ENCODE results near the gene LPP.

Gene LPP

DNA sequence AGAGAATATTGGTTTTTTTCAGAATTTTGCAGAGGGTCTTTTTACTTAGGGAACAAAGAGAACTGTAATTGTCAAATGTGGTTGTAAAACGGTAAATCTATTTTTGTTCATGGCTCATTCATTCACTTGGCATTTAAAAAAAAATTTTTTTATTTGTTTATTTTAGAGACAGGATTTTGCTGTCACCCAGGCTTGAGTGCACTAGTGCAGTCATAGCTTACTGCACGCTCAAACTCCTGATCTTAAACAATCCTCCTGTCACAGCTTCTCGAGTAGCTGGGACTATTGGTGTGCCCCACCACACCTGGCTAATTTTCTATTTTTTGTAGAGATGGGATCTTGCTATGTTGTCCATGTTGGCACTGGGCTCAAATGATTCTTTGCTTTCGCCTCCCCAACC, 301.8 kb downstream of the LPP start:
- no peaks in the 10 kb centered on the region for H3K4me1 Mint-ChIP-seq (ENCODE audit: low read depth)
- no peaks in the 10 kb centered on the region for H3K27me3 Mint-ChIP-seq
- H3K9me3 Mint-ChIP-seq: no peaks in the 10 kb centered on the region
- no peaks in the 10 kb centered on the region for H3K36me3 Mint-ChIP-seq (ENCODE audit: low read depth)
- H3K4me3 Mint-ChIP-seq: no peak overlapping the region
- no peak overlapping the region for H3K27ac Mint-ChIP-seq
- no peak for DNase-seq

GRCh38 chr3:188458756-188459155, 304.8 kb downstream of the LPP start:
- Mint-ChIP-seq H3K4me1 (ENCODE audit: low read depth) (no peaks in the 10 kb centered on the region), H3K4me3 (no peak overlapping the region), H3K36me3 (ENCODE audit: low read depth) (no peaks in the 10 kb centered on the region), H3K27me3 (no peaks in the 10 kb centered on the region), H3K27ac (no peak overlapping the region), H3K9me3 (no peaks in the 10 kb centered on the region)
- no peak for DNase-seq

GRCh38 chr3:188465311-188465710, 311.4 kb downstream of the LPP start:
- Mint-ChIP-seq H3K4me1 (ENCODE audit: low read depth) (no peaks in the 10 kb centered on the region), H3K27me3 (no peaks in the 10 kb centered on the region), H3K27ac (no peak overlapping the region), H3K4me3 (no peak overlapping the region), H3K36me3 (ENCODE audit: low read depth) (peaks cover 14% of the 10 kb centered on the region), H3K9me3 (peaks cover 6% of the 10 kb centered on the region)
- DNase-seq: no peak

GRCh38 chr3:188468196-188468595, 314.2 kb downstream of the LPP start:
- Mint-ChIP-seq H3K36me3 (ENCODE audit: low read depth) (peaks cover 14% of the 10 kb centered on the region), H3K27ac (no peak overlapping the region), H3K4me1 (ENCODE audit: low read depth) (no peaks in the 10 kb centered on the region), H3K27me3 (no peaks in the 10 kb centered on the region), H3K4me3 (no peak overlapping the region), H3K9me3 (peaks cover 6% of the 10 kb centered on the region)
- no peak for DNase-seq

DNA sequence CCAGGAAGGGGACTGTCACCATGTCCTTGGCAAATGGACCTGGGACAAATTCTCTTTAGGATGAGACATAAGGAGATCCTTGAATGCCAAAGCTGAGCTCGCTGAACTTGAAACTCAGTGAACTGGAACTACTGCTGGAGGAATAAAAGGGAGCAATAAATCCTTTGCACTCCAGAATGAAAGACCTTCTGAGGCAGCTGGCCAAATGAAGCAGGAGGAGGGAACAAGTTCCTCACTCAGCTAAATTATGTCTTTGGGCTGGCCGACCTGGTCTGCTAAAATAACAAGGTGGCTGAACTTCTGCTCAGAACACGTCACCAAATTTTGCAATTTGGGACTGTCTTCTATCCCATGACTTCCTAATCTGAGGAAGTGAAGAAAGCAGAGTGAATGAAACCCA, 314.7 kb downstream of the LPP start:
- no peak overlapping the region for H3K4me3 Mint-ChIP-seq
- no peak for DNase-seq
- no peaks in the 10 kb centered on the region for H3K27me3 Mint-ChIP-seq
- no peak overlapping the region for H3K27ac Mint-ChIP-seq
- H3K9me3 Mint-ChIP-seq: peaks cover 9% of the 10 kb centered on the region
- no peaks in the 10 kb centered on the region for H3K4me1 Mint-ChIP-seq (ENCODE audit: low read depth)
- H3K36me3 Mint-ChIP-seq (ENCODE audit: low read depth): peaks cover 14% of the 10 kb centered on the region

GRCh38 chr3:188469228-188469885, 315.4 kb downstream of the LPP start:
- peaks cover 14% of the 10 kb centered on the region for H3K36me3 Mint-ChIP-seq (ENCODE audit: low read depth)
- no peaks in the 10 kb centered on the region for H3K4me1 Mint-ChIP-seq (ENCODE audit: low read depth)
- no peak overlapping the region for H3K27ac Mint-ChIP-seq
- H3K4me3 Mint-ChIP-seq: no peak overlapping the region
- peaks cover 9% of the 10 kb centered on the region for H3K9me3 Mint-ChIP-seq
- no peaks in the 10 kb centered on the region for H3K27me3 Mint-ChIP-seq
- DNase-seq: no peak

DNA sequence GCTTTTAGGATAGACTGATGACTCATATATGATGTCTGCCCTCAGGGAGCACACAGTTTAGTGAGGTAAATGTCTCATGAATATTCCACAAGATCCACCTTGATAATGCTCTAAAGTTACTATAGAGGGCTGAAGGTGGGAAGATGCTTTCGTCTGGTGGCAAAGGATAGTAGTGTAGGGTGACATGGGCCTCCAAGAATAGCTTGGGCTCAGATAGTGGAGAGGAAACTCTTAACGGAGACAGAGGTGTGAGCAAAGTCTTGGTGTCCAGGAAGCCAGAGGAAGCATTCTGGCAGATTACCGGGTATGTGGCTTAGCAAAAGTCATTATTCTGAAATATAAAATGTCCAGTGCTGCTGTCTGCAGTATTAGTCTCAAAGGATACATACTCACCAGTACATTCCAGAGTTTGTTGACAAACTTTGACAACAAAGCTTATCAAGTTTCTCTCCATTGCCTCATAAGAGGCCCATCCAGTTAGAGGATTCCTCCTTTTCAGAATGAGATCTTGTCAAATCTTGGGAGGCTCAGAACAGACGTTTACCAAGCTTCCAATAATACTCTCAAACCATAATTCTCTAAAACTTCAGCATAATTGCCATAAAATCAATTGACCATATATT, 316.7 kb downstream of the LPP start:
- Mint-ChIP-seq H3K4me1 (ENCODE audit: low read depth) (no peaks in the 10 kb centered on the region), H3K27me3 (no peaks in the 10 kb centered on the region), H3K4me3 (no peak overlapping the region), H3K27ac (no peak overlapping the region), H3K9me3 (peaks cover 9% of the 10 kb centered on the region), H3K36me3 (ENCODE audit: low read depth) (peaks cover 14% of the 10 kb centered on the region)
- no peak for DNase-seq

GRCh38 chr3:188471723-188472122, 317.8 kb downstream of the LPP start:
- no peak overlapping the region for H3K4me3 Mint-ChIP-seq
- peaks cover 9% of the 10 kb centered on the region for H3K9me3 Mint-ChIP-seq
- no peaks in the 10 kb centered on the region for H3K4me1 Mint-ChIP-seq (ENCODE audit: low read depth)
- no peak for DNase-seq
- no peak overlapping the region for H3K27ac Mint-ChIP-seq
- peaks cover 14% of the 10 kb centered on the region for H3K36me3 Mint-ChIP-seq (ENCODE audit: low read depth)
- no peaks in the 10 kb centered on the region for H3K27me3 Mint-ChIP-seq

GRCh38 chr3:188472336-188472735, 318.4 kb downstream of the LPP start:
- no peak overlapping the region for H3K27ac Mint-ChIP-seq
- no peak overlapping the region for H3K4me3 Mint-ChIP-seq
- no peak for DNase-seq
- H3K27me3 Mint-ChIP-seq: no peaks in the 10 kb centered on the region
- peaks cover 9% of the 10 kb centered on the region for H3K9me3 Mint-ChIP-seq
- H3K36me3 Mint-ChIP-seq (ENCODE audit: low read depth): peaks cover 14% of the 10 kb centered on the region
- peaks cover 4% of the 10 kb centered on the region for H3K4me1 Mint-ChIP-seq (ENCODE audit: low read depth)

- Mint-ChIP-seq H3K9me3 (peaks cover 9% of the 10 kb centered on the region), H3K4me3 (no peak overlapping the region), H3K36me3 (ENCODE audit: low read depth) (peaks cover 14% of the 10 kb centered on the region), H3K27ac (no peak overlapping the region), H3K27me3 (no peaks in the 10 kb centered on the region), H3K4me1 (ENCODE audit: low read depth) (peaks cover 7% of the 10 kb centered on the region)
- no peak for DNase-seq
These were observed 319.1 kb downstream of the LPP start for GRCh38 chr3:188473045-188473444.

GRCh38 chr3:188473591-188474288, 319.8 kb downstream of the LPP start:
- DNase-seq: no peak

GRCh38 chr3:188476935-188477334, 323.0 kb downstream of the LPP start:
- H3K4me1 Mint-ChIP-seq (ENCODE audit: low read depth): peaks cover 12% of the 10 kb centered on the region
- peaks cover 4% of the 10 kb centered on the region for H3K36me3 Mint-ChIP-seq (ENCODE audit: low read depth)
- H3K4me3 Mint-ChIP-seq: no peak overlapping the region
- no peaks in the 10 kb centered on the region for H3K27me3 Mint-ChIP-seq
- no peak for DNase-seq
- no peak overlapping the region for H3K27ac Mint-ChIP-seq
- H3K9me3 Mint-ChIP-seq: peaks cover 4% of the 10 kb centered on the region

More at GRCh38 chr3:188473591-188474288, 319.8 kb downstream of the LPP start:
- Mint-ChIP-seq H3K4me1 (ENCODE audit: low read depth) (peaks cover 8% of the 10 kb centered on the region), H3K27ac (no peak overlapping the region), H3K4me3 (no peak overlapping the region), H3K9me3 (peaks cover 9% of the 10 kb centered on the region), H3K27me3 (no peaks in the 10 kb centered on the region), H3K36me3 (ENCODE audit: low read depth) (peaks cover 10% of the 10 kb centered on the region)

DNA sequence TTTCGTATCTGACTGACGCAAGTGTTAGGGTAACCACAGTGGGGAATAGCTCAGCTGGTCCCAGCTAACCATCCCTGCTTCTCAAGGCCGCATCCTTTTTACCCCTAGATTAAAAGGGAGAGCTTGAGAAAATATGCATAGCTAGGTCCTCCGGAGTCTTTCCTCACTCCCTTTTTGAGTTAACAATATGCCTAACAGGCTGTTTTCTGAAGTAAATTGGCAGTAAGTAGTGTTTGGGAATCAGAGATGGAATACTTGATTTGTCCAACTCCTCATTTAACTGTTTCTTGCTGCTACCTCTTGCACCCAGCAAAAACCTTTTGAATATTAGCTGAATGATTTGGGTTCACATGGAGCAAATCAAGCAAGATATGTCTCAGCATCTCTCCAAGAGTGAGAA, 326.1 kb downstream of the LPP start:
- no peak overlapping the region for H3K27ac Mint-ChIP-seq
- H3K4me3 Mint-ChIP-seq: no peak overlapping the region
- H3K36me3 Mint-ChIP-seq (ENCODE audit: low read depth): peaks cover 23% of the 10 kb centered on the region
- no peak for DNase-seq
- H3K9me3 Mint-ChIP-seq: peaks cover 2% of the 10 kb centered on the region
- no peaks in the 10 kb centered on the region for H3K27me3 Mint-ChIP-seq
- H3K4me1 Mint-ChIP-seq (ENCODE audit: low read depth): peaks cover 18% of the 10 kb centered on the region

- H3K4me1 Mint-ChIP-seq (ENCODE audit: low read depth): peaks cover 12% of the 10 kb centered on the region
- no peaks in the 10 kb centered on the region for H3K27me3 Mint-ChIP-seq
- H3K4me3 Mint-ChIP-seq: no peak overlapping the region
- no peak for DNase-seq
- H3K36me3 Mint-ChIP-seq (ENCODE audit: low read depth): peaks cover 41% of the 10 kb centered on the region
- H3K9me3 Mint-ChIP-seq: peaks cover 2% of the 10 kb centered on the region
- no peak overlapping the region for H3K27ac Mint-ChIP-seq
These were observed 329.0 kb downstream of the LPP start for GRCh38 chr3:188482929-188483328.

DNA sequence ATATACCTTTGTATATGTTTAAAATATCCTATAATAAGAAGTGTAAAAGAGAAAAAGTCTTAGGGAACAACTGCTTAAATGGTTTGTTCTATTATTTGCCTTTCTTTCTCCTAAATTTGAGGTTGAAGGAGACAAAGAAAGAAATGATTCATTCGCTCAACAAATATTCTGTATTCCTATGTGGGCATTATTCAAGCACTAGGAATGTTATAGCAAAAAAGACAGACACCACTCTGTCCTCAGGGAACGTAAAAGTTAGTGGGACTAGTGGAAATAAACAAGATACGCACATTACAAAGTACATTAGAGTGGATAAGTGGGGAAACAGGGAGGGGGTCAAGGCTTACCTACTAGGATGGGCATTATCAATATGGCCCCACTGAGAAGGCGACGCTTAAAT, 332.2 kb downstream of the LPP start:
- no peak for DNase-seq
- H3K4me1 Mint-ChIP-seq (ENCODE audit: low read depth): peaks cover 16% of the 10 kb centered on the region
- no peak overlapping the region for H3K27ac Mint-ChIP-seq

More for the DNA sequence above, 332.2 kb downstream of the LPP start:
- Mint-ChIP-seq H3K4me3 (no peak overlapping the region), H3K27me3 (no peaks in the 10 kb centered on the region), H3K36me3 (ENCODE audit: low read depth) (peaks cover 54% of the 10 kb centered on the region), H3K9me3 (peaks cover 2% of the 10 kb centered on the region)

Measured in activated T-cell treated with anti-CD3 and anti-CD28 coated beads, Interleukin-2, amount 50 U/mL, for 24 hours (primary cell).